Measurements from ENCODE around the gene APBA3. TPM values are rescaled to one million over a fixed set of nuclear protein-coding genes. Genes with fewer than 3 reads are reported as not detected.

The APBA3 gene
- total and polyA plus RNA-seq, 9 of the 15 experiments (the other 6 are each of a cell fraction or from before 2014, with no cell fraction given): 0.10 to 29.5 (median 11.5) TPM

GRCh38 chr19:3781603-3782002 is 20.1 kb upstream of the APBA3 start:
- POLR2A ChIA-PET: interaction anchor here (0.6 kb wide), 2 partner anchors 436 to 1776 kb away, joined by 3 read pairs; no protein-coding TSS in a partner anchor
- no TSS peak for BruUV-seq (replicated peaks)
- Histone ChIP-seq H3K36me3 (ENCODE audit: control insufficient read depth, insufficient read depth, low read length) (peaks cover 28% of the 10 kb centered on the region; the same call in 2 of the 3 replicates), H3K9me1 (ENCODE audit: control insufficient read depth, insufficient read depth, low read length) (no peaks in the 10 kb centered on the region), H3K4me3 (no peak overlapping the region), H3K9ac (ENCODE audit: insufficient read depth in 1 of 2, low read depth in 2 of 2, low read length in 2 of 2) (no peak overlapping the region), H4K20me1 (replicated peaks; ENCODE audit: control insufficient read depth, insufficient read depth, low read length) (no peaks in the 10 kb centered on the region), H2AFZ (ENCODE audit: low read depth, low read length) (no peak overlapping the region), H3K79me2 (ENCODE audit: control insufficient read depth, insufficient read depth, low read length) (peaks cover 18% of the 10 kb centered on the region), H3K9me3 (replicated peaks; ENCODE audit: control insufficient read depth, insufficient read depth, low read depth, low read length) (peaks cover 20% of the 10 kb centered on the region), H3K4me1 (replicated peaks in 1 of 2; ENCODE audit: control insufficient read depth in 2 of 2, insufficient read depth in 2 of 2, low read length in 2 of 2) (peaks cover 0 to 45% of the 10 kb centered on the region in 2 experiments; a peak in 2 of 5 replicates), H3K27me3 (ENCODE audit: control insufficient read depth in 2 of 2, insufficient read depth in 2 of 2, low read length in 2 of 2) (no peaks in the 10 kb centered on the region), H3K27ac (ENCODE audit: extremely low read depth, low read depth, low read length) (no peak overlapping the region), H3K4me2 (ENCODE audit: insufficient read depth, low read length) (no peak overlapping the region)
- intact Hi-C loops (cut with micrococcal nuclease) (loop anchor here (10.0 kb wide), 1 partner anchor 63 kb away; no protein-coding TSS in a partner anchor), in situ Hi-C loops (cut with MboI) (no loop called here)
- no peak for FAIRE-seq
- ATAC-seq: no peak
- CTCF ChIA-PET (ENCODE audit: low intra/inter-chr PET ratio): no interaction called here
- DNase-seq (ENCODE audit: extremely low read depth in 1 of 4, low spot score in 3 of 4): peak in 1 of 4 experiments; percentile 25
- 100% methylated on average over 2 of the region's 2 CpGs for WGBS (ENCODE audit: insufficient coverage, low coverage, missing lambda C conversion rate)
- TF ChIP-seq ATF6 (CRISPR knock-in tag; IDR thresholded peaks at IDR 0.05): no peak
- TF ChIP-seq ZNF512 (tag; IDR thresholded peaks at IDR 0.05): no peak
- no peak for TF ChIP-seq ZNF354B (CRISPR knock-in tag; IDR thresholded peaks at IDR 0.05)
- TF ChIP-seq CHD4 (IDR thresholded peaks at IDR 0.05; ENCODE audit: insufficient read depth, insufficient replicate concordance, low read depth, low read length, poor library complexity, severe bottlenecking): no peak
- no peak for TF ChIP-seq ZNF212 (CRISPR knock-in tag; IDR thresholded peaks at IDR 0.05)
- no peak for TF ChIP-seq FOXM1 (IDR thresholded peaks at IDR 0.05; ENCODE audit: low read depth)
- no peak for TF ChIP-seq FOXM1 (CRISPR knock-in tag; IDR thresholded peaks at IDR 0.05; ENCODE audit: low read depth)
- TF ChIP-seq DACH1 (IDR thresholded peaks at IDR 0.05; ENCODE audit: partially characterized antibody): no peak
- no peak for TF ChIP-seq ZBTB49 (CRISPR knock-in tag; IDR thresholded peaks at IDR 0.05; ENCODE audit: borderline replicate concordance)
- TF ChIP-seq ZNF707 (CRISPR knock-in tag; conservative IDR thresholded peaks at IDR 0.05): peak; percentile 99
- TF ChIP-seq ZNF408 (CRISPR knock-in tag; IDR thresholded peaks at IDR 0.05; ENCODE audit: low read depth): no peak
- no peak for TF ChIP-seq KAT8 (IDR thresholded peaks at IDR 0.05; ENCODE audit: low read depth)
- TF ChIP-seq E2F3 (CRISPR knock-in tag; IDR thresholded peaks at IDR 0.05): no peak
